GM21526 (cell line): ENCODE measurements around the gene HOXC6.

ENCODE experiments used
- ATAC-seq: cut with Tn5 transposase; IDR thresholded peaks from one replicate; pipeline ENCODE4 v1.9.1; 2021; ENCODE audit warnings: moderate library complexity; ENCODE audit not compliant: unreplicated experiment, low FRiP score

Gene HOXC6

DNA sequence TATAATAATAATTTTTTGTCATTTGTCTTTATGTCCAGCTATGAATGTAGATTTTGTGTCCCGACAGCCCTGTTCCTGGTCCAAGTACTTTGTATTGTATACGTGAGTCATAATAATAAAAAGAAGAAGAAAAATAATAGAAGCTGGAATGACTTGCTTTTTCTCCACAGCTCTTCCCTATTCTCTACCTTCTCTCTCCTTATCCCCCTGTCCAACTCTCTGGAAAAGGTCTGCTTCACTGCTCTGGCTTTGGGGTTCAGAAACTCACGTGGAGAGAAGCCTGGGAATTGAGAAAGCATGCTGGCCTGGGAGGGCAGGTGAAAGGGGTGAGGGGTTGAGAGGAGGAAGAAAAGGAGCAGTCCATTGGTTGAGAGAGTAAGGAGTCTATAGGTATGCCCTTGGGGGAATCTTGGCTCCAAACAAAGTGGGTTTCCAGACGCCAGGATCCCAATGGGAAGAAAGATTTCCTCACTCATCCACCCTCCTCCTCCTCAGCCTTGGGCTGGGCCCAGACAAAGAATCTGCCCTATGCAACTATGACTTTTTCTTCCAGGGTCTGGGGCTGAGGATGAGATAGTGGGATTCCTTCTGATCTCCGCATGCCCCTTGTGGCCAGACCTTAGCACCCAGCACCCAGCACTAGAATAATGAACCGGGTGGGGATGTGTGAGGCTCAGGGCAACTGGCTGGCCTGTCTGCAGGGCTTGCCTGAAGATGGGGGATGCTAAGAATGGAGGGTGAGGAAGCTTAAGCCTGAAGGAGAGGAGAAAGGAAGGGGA lies 15.4 kb upstream of the HOXC6 start:
- no peak for ATAC-seq

DNA sequence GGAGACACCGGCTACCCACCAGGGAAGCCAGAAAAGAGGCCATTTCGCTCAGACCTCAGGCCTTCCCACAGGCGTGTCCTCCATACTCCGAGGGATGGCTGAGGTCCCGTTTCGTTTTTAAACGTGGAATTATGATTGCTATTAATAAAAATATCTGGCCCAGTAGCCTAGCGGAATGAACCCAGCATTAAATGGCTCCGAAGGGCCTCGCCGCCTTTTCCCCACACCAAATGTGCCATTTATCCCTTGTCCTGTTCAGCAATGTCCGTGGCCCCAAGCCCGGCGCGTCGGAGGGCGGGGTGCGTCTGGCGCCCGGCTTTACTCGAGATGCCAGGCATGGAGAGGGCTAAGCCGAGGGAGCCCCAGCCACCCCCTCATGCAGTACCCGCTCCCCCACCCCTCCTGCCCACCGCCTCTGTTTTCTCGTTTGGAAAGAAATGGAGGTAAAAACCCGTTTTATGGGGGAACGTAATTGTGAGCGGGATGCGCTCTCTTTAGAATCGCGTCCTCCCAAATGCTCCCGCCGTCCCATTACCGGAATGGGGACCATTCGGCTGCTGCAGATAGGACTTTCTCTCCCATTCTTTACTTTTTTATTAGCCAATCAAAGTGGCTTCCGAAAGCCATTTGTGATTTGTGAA lies 13.7 kb upstream of the HOXC6 start:
- no peak for ATAC-seq

DNA sequence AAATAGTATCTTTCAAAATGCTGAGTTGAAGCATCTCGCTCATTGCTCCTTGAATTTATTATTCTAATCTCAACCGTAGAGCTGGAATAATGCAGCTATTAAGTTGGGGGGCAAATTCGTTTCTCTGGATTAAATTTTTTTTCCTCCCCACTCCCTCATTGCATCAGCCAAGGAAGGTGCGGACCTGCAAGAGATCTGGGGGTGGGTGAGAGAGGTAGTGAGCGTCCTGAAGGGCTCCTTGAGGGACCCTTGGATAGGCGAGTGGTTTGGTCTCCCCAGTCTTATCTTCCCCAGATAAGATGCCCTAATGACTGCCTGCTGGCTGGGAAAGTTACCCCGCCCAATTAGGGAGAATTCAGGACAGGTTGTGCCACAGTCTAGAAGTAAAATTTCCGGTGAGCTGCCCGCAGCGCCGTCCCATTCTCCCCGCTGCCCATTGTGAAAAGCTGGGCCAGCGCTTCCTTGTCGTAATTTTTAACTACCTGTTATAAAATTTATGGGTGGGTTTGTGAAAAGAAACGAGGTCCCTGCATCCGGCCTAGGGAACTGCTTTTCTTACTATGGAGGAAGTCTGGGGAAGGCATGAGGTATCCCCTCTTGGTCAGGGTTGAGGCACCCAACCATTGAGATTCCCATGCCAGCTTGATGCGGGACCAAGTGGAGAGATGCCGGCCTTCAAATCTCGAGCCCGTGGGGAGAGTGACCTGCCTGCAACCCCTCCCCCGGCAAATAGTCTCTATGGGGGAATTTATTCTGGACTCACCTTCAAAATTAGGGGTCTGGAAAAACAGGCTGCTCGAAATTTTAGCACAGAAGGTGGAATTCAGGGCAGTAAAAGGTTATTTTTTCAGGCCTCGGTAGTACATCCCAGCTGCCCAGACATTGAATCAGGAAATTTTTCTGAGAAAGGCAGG lies 13.0 kb upstream of the HOXC6 start:
- no peak for ATAC-seq

DNA sequence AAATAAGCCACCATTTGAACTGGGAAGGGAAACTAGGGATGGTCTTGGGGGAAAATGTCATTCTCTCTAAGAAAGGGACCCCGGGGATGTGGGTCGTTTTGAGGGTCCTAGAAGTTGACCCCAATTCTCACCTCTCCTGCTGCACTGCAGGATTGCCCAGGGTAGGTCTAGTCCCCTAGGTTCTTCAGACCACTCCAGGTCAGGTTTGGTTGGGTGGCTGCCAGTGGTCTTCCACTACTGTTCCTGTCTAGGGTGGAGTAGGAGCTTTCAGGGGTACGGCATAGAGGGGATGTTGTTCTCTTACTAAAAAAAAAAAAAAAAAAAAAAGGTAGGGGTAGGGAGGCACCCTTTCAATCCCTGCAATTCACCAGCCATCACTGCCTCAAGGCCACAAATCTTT lies 12.2 kb upstream of the HOXC6 start:
- ATAC-seq = no peak

DNA sequence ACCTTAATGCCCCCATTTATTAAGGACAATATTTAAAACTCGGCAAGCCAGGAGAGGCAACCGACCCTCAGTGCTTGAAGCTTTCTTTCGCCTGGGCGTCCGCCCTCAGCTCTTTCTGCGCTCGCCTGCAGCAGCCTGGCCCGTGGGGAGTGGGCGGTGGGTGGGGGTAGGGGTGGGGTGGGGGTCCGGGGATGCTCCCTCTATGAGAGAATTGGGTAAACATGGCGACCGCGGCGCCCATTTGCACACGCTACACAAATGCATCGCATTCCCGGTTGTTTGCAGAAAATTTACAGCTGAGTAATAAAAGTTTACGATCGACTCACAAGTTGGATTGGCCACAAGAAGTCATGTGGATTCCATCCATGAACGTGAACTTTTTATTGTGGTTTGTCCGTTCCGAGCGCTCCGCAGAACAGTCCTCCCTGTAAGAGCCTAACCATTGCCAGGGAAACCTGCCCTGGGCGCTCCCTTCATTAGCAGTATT lies 11.7 kb upstream of the HOXC6 start:
- no peak for ATAC-seq

DNA sequence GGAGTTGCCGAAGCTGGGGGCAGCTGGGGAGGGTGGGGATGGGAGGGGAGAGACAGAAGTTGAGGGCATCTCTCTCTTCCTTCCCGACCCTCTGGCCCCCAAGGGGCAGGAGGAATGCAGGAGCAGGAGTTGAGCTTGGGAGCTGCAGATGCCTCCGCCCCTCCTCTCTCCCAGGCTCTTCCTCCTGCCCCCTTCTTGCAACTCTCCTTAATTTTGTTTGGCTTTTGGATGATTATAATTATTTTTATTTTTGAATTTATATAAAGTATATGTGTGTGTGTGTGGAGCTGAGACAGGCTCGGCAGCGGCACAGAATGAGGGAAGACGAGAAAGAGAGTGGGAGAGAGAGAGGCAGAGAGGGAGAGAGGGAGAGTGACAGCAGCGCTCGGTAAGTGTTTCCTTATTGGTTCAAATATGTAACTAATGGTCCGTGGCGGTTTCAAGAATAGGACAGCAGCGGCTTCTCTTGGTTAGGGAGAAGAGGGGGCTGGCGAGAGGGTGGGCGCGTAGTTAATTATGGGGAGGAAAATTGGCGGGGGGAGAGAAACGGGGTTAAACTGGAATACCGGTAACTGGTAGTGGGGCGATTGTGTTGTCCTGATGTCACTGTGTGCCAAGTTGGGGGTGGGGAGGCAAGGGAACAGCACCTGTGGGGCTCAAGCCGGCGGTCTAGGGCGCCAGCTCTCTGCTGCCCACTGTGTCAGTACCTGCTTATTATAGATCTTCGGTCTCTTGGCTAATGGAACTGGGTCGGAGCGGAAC lies 11.0 kb upstream of the HOXC6 start:
- peak; percentile 25 for ATAC-seq

DNA sequence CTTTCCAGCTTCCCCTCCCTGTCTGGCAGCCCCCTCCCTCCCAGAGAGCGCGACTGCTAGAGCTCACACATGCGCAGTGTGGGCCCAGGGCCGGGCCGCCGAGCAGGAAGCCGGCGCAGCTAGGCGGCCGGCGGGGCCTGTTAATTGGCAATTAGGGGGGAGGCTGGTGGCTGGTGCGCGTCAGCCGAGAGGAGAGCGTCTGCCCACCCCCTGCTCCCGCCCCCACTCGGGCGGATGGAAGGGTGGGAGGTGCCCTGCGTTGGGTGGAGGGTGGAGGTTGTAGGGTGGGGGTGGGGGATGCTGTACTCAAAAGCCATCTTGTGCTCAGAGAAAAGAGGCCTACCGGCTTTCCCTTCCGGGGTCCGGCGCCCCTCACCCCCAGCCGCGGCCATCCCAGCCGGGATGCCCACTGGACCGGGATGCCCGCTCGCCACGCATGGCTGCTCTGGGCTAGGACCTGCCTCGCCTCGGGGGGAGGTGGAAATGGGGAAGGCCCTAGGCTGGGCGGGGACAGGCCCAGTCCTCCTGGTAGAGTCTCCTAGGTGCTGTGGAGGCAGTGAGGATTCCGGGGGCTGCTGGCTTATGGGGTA lies 10.3 kb upstream of the HOXC6 start:
- ATAC-seq = peak; percentile 75

DNA sequence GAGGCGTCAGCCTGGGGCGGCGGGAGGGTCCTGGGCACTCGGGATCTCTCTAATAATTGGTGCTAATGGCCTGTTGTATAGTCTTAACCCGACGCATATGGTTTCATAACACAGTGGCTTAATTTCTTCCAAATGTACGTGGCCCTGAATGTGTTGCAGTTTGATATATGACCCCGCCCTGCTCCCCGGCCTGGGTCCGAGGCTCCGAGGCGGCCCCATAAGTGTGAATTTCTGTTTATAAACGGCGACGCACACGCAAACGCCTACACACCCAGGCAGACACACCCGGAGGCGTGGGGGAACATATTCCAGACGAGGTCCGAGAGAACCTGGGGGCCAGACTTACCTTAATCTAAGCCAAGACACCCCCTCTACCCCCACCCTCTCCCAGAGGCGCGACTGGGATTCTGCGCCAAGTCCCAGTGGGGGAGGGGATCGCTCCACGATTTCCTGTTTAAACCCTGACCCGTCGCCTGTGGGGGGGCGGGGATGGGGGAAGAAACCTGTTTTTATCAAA lies 9.7 kb upstream of the HOXC6 start:
- ATAC-seq = no peak

DNA sequence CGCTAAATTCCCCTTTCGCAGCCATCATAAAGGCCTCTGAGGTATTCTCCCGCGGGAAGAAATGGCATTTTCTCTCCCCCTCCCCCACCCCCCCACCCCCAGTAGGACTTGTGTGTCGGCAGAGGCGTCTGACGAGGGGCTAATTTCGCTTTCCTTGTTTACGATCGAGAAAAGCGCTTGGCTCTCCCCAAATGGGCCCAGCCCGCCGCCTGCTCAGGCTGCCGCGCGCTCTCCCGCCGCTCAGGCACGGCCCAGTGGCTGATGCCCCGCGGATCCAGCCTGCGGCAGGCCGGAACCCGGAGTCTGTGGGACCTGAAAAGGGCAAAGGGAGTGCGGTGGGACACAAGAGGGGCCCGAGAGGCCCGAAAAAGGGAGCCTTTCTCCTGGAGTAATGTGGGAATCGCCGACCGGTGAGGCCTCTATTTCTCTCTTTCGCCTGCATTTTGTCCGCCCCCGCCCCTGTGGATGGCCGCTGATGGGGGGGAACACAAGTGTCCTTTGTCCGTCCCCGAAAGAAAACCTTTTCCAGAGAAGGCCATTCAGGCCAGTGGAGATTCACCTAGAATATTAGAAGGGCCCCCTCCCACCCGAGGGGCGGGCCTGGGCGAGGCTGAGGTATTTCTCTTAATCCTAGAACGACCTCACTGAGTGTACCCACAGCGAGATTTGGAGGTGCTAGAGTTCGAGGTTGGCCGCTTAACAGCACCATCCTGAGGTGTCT lies 9.0 kb upstream of the HOXC6 start:
- ATAC-seq = no peak

DNA sequence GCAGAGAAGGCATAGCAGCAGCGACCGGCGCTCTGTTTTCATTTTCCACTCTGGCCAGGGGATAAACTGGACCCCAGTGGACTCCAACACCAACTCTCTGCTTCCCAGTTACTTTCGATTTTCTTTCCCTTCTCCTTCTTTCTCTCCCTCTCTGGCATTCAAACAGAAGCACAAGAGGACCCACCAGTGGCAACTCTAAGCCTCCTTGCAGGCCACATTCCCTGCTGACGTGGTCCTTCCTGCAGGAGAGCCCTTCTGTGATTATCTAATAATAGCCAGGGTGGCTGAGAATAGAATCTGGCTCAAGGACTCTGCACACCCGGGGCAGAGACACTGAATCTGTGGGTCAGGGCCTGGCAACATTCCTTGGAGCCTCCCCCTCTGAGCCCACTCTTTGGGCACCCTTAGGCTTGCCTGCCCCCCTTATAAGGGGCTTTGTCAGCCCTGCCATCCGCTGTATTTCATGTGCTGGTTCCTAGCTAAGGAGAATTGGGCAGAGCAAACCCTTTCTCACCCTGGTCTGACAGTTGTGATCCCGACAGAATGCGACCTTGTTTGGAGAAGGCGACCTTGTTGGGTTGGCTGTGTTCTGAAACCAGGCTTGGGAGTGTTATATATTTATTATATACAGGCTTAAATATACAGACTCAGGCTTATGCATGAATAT lies 8.2 kb upstream of the HOXC6 start:
- ATAC-seq = no peak

DNA sequence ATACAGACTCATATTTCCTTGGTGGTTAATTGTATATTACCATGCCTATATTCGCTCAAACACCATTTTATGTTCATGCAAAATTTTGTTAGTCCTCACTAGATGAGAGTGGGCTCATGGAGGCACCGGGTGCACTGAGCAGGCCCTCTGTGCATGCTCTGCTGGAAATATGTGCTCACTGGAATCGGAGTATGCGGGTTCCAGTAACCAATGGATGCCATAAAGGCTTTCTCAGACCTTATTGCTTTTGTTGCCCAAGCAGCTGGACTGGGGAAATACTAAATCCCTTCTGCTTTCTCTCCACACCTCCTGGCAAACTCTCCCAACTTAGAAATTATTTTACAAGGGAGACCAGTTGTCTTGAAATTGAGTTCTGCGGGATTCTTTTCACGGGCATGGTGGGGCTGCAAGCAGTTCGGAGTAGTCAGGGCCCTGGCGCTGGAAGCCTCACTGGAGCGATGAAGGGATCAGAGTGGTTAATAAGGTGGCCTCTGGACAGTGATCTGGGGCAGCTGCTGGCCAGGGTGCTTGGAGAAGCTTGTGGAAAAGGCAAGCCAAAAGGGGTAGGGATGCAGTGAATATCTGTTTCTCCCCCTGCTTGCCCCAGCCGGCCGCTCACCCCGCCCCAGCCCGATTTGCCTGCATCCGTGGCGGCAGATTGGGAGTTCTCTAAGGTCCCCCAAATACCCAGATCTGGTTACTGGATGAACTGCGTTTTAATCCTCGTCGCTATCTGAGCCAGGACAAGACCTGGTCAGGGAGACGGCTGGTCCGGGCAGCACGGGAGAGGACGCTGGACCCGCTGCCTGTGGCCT lies 7.4 kb upstream of the HOXC6 start:
- no peak for ATAC-seq

DNA sequence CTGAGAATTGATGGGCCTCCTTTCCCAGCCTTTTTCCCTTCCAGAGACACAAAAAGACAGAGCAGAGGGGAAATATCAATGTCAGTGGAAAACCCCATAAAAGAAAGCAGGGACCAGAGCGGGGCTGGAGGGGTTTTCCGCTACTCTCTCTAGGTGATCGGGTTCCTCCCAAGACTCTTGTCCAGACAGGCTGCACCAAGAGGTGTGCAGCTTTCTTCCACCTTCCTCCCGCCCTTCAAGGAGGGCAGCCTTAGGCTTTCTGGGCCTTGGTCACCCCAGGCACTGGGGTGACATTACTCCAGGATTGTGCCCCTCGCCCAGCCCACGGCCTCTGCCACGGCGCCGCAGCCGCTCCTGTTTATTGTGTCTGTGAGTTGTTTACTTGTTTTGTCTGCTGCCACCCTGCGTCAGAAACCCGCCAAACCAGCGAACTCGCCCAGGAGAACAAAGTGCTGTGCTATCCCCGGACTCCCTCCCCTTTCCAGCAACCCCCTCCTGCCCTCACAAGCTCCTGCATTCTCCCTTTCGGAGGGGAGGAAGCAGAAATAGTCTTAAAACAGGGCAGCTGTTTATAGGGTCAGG lies 6.7 kb upstream of the HOXC6 start:
- ATAC-seq = no peak

DNA sequence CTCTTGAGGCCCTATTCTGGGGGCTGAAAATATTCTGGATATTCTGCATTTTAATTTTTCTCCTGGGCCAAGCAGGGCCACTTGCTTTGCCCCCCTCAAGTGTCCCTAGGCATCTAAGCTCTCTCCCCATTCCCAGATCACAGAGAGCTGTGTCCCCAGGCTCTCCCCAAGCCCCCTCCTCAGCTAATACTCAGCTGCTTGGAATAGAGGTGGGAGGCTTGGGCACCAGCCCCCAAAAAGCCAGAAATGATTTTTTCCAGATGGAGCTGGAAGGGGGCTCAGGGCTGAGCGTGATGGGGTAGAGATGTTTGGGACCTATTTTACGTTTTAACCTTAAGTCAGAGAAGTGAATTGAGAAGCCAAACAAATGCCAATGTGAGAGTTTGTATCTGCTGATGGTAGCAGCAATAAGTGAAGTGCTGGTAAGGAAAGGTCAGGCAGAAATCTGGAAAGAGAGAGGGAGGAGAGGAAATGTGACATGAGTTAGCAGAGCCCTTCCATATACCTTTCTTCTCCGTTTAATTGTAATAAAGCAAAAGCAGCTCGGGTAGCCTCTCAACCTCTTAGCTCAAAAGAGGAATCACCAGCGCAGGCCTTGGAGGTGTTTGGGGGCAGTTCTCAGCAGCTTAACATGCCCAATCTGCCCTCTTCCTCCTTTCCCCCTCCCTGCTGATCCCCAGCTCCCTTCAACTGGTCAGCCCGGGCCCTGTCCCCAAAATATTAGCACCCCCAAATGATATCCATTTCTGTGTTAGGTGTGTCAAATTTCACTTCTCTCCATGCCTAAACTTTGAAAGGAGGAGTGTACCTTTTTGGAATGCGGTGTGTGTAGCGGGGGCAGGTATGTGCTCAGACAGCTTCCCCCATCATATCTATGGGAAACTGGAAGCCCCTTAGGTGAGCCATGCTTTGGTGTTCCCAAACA lies 5.0 kb upstream of the HOXC6 start:
- ATAC-seq = no peak

DNA sequence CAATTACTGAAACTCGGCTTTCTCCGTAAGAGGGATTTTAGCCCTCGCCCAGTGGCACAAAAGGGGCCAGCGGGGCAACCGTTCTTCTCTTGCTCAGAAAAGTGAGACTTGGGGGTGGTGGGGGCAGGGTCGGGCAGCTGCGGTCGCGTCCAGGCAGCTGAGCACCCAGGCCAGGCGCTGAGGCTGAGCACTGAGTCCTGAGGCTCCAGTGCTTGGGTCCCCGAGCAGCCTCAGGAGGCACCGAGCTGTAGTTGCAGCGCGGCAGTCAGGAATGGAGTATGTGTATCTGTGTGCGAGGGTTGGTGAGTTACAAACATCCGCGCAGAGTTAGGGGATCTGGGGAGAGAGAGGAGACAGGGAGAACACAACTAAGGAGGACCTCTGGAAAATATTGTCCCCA lies 4.1 kb upstream of the HOXC6 start:
- no peak for ATAC-seq

DNA sequence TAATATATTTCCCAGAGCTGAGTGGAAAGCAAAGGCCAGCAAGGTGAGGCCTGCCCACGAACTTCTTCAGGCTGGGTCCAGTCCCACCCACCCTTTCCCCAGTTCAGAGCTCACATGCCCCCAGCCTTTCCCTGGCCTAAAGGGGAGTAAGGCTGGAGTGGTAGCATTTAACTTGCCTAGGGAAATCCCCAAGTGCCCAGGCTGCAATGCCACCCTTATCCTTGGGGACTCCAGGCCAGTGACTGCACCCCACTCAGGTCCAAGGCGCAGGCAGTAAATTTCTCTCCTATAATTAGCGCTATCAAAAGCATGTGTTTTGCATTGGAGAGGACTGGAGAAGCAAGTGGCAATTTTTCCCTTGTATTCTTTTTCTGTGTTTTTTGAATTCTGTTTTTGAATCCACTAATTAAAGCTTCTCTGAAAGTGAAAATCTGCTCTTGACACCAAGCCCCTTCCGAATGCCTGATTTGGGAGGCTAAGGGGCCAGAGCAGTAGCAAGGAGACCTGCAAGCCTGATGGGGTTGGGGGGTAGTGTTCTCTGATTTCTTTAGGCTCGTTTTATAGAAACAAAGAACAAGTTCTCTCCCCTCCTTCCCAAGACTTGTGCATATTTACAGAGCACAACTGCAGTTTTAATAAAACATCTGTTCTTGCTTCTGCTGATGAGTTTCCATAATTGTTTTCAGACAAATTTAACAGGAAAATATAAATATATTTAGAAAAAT lies 3.5 kb upstream of the HOXC6 start:
- ATAC-seq = no peak
